Esophagus squamous epithelium (tissue), 4 donors: ENCODE results near the gene CACNA1D.

Experiments used
- POLR2A ChIP-seq, 4 donors: fragments of 450-650 bp; IDR thresholded peaks; one replicate each; pipeline ENCODE4 v1.6.1; 2017; ENCODE audit warnings: antibody characterized with exemption in 4 of 4, mild to moderate bottlenecking in 4 of 4, moderate library complexity in 3 of 4
- TF ChIP-seq, protein P1 (sequence below), 6 experiments: fragments of 450-650 bp in 4 of 6; fragments of 200-600 bp in 2 of 6; sonication (generic) in 2 of 6; IDR thresholded peaks; one replicate each; pipeline ENCODE4 v1.5.1; 2016 to 2019; ENCODE audit warnings: antibody characterized with exemption in 6 of 6, mild to moderate bottlenecking in 4 of 6, moderate library complexity in 4 of 6

DNA sequence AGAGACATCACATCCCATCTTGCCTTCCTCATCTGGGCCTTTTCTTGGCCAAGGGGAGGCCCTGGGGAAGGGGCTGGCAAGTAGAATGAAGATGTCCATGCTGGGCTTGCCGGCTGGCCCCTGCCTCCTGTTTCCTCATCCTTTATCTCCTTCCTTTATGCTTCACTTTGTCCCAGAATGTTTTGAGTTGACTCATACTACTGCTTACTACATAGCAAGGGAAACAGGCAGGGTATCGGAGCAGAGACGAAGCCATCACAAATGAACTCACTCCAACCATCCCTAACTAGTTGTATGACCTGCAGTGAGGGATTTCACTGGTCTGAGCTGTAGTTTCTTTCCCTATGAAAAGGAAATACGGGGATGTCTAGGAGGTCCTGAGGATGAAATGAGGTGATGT lies 285.8 kb downstream of the CACNA1D start:
- TF ChIP-seq, protein P1, sequence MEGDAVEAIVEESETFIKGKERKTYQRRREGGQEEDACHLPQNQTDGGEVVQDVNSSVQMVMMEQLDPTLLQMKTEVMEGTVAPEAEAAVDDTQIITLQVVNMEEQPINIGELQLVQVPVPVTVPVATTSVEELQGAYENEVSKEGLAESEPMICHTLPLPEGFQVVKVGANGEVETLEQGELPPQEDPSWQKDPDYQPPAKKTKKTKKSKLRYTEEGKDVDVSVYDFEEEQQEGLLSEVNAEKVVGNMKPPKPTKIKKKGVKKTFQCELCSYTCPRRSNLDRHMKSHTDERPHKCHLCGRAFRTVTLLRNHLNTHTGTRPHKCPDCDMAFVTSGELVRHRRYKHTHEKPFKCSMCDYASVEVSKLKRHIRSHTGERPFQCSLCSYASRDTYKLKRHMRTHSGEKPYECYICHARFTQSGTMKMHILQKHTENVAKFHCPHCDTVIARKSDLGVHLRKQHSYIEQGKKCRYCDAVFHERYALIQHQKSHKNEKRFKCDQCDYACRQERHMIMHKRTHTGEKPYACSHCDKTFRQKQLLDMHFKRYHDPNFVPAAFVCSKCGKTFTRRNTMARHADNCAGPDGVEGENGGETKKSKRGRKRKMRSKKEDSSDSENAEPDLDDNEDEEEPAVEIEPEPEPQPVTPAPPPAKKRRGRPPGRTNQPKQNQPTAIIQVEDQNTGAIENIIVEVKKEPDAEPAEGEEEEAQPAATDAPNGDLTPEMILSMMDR (IDR thresholded peaks at IDR 0.05), result no peak
- no peak for TF ChIP-seq POLR2A (IDR thresholded peaks at IDR 0.05)
